IPS-15b (cell line): ENCODE results near the gene WDR48.

Source experiments
- H3K27me3 ChIP-seq: one replicate; pipeline ENCODE4 v1.6.1; 2013; ENCODE audit warnings: low read length; ENCODE audit not compliant: control insufficient read depth, insufficient read depth
- H3K36me3 ChIP-seq: one replicate; pipeline ENCODE4 v1.6.1; 2013; ENCODE audit warnings: low read length; ENCODE audit not compliant: control insufficient read depth, insufficient read depth
- H3K4me1 ChIP-seq: one replicate; pipeline ENCODE4 v1.6.1; 2013; ENCODE audit warnings: mild to moderate bottlenecking, low read length; ENCODE audit not compliant: control insufficient read depth, insufficient read depth
- H3K4me3 ChIP-seq: one replicate; pipeline ENCODE4 v1.5.1; 2013; ENCODE audit warnings: low read depth, low read length
- H3K9ac ChIP-seq: one replicate; pipeline ENCODE4 v1.6.1; 2013; ENCODE audit warnings: low read depth, mild to moderate bottlenecking, low read length
- H3K9me3 ChIP-seq: one replicate; pipeline ENCODE4 v1.6.1; 2013; ENCODE audit warnings: mild to moderate bottlenecking, low read length; ENCODE audit not compliant: control insufficient read depth, insufficient read depth

The WDR48 gene

GRCh38 chr3:39112535-39112934 lies 60.7 kb downstream of the WDR48 start:
- H3K27me3 ChIP-seq, result peaks cover 8% of the 10 kb centered on the region
- H3K9me3 ChIP-seq, result no peaks in the 10 kb centered on the region
- H3K36me3 ChIP-seq, result no peaks in the 10 kb centered on the region
- no peak overlapping the region for H3K9ac ChIP-seq
- no peak overlapping the region for H3K4me3 ChIP-seq
- peaks cover 3% of the 10 kb centered on the region for H3K4me1 ChIP-seq

GRCh38 chr3:39113291-39113690 lies 61.5 kb downstream of the WDR48 start:
- Histone ChIP-seq H3K9me3 (no peaks in the 10 kb centered on the region), H3K36me3 (no peaks in the 10 kb centered on the region), H3K9ac (no peak overlapping the region), H3K27me3 (peaks cover 5% of the 10 kb centered on the region), H3K4me1 (no peaks in the 10 kb centered on the region), H3K4me3 (no peak overlapping the region)

- no peaks in the 10 kb centered on the region for H3K27me3 ChIP-seq
- H3K4me1 ChIP-seq, result no peaks in the 10 kb centered on the region
- no peak overlapping the region for H3K9ac ChIP-seq
- no peaks in the 10 kb centered on the region for H3K36me3 ChIP-seq
- H3K4me3 ChIP-seq, result no peak overlapping the region
- no peaks in the 10 kb centered on the region for H3K9me3 ChIP-seq
These were observed 62.6 kb downstream of the WDR48 start for GRCh38 chr3:39114456-39114855.

GRCh38 chr3:39115870-39116269 lies 64.1 kb downstream of the WDR48 start:
- Histone ChIP-seq H3K9me3 (no peaks in the 10 kb centered on the region), H3K9ac (no peak overlapping the region), H3K4me1 (no peaks in the 10 kb centered on the region), H3K4me3 (no peak overlapping the region), H3K36me3 (no peaks in the 10 kb centered on the region), H3K27me3 (no peaks in the 10 kb centered on the region)

- Histone ChIP-seq H3K36me3 (no peaks in the 10 kb centered on the region), H3K9me3 (no peaks in the 10 kb centered on the region), H3K27me3 (no peaks in the 10 kb centered on the region), H3K9ac (no peak overlapping the region), H3K4me3 (no peak overlapping the region), H3K4me1 (no peaks in the 10 kb centered on the region)
These were observed 66.3 kb downstream of the WDR48 start for GRCh38 chr3:39118079-39118478.

- H3K4me3 ChIP-seq, result no peak overlapping the region
- H3K9ac ChIP-seq, result no peak overlapping the region
- H3K27me3 ChIP-seq, result no peaks in the 10 kb centered on the region
- no peaks in the 10 kb centered on the region for H3K36me3 ChIP-seq
- H3K4me1 ChIP-seq, result no peaks in the 10 kb centered on the region
- H3K9me3 ChIP-seq, result no peaks in the 10 kb centered on the region
These were observed 67.3 kb downstream of the WDR48 start for GRCh38 chr3:39118931-39119660.

- Histone ChIP-seq H3K9ac (no peak overlapping the region), H3K9me3 (no peaks in the 10 kb centered on the region), H3K4me3 (no peak overlapping the region), H3K4me1 (no peaks in the 10 kb centered on the region), H3K36me3 (no peaks in the 10 kb centered on the region), H3K27me3 (no peaks in the 10 kb centered on the region)
These were observed 69.8 kb downstream of the WDR48 start for GRCh38 chr3:39121621-39122020.

- Histone ChIP-seq H3K4me1 (no peaks in the 10 kb centered on the region), H3K36me3 (no peaks in the 10 kb centered on the region), H3K9me3 (no peaks in the 10 kb centered on the region), H3K9ac (no peak overlapping the region), H3K27me3 (no peaks in the 10 kb centered on the region), H3K4me3 (no peak overlapping the region)
These were observed 71.0 kb downstream of the WDR48 start for GRCh38 chr3:39122813-39123212.

- Histone ChIP-seq H3K9me3 (no peaks in the 10 kb centered on the region), H3K36me3 (no peaks in the 10 kb centered on the region), H3K27me3 (no peaks in the 10 kb centered on the region), H3K9ac (no peak overlapping the region), H3K4me1 (no peaks in the 10 kb centered on the region), H3K4me3 (no peak overlapping the region)
These were observed 73.3 kb downstream of the WDR48 start for GRCh38 chr3:39124876-39125840.

- no peaks in the 10 kb centered on the region for H3K9me3 ChIP-seq
- H3K9ac ChIP-seq, result no peak overlapping the region
- H3K27me3 ChIP-seq, result no peaks in the 10 kb centered on the region
- H3K36me3 ChIP-seq, result no peaks in the 10 kb centered on the region
- no peaks in the 10 kb centered on the region for H3K4me1 ChIP-seq
- H3K4me3 ChIP-seq, result no peak overlapping the region
These were observed 74.2 kb downstream of the WDR48 start for GRCh38 chr3:39125841-39126500.

- Histone ChIP-seq H3K36me3 (no peaks in the 10 kb centered on the region), H3K9me3 (no peaks in the 10 kb centered on the region), H3K27me3 (no peaks in the 10 kb centered on the region), H3K9ac (no peak overlapping the region), H3K4me1 (no peaks in the 10 kb centered on the region), H3K4me3 (no peak overlapping the region)
These were observed 74.8 kb downstream of the WDR48 start for GRCh38 chr3:39126532-39127071.
